HepG2 (cell line): ENCODE measurements around the gene CTDNEP1. TPM values are rescaled to one million over a fixed set of nuclear protein-coding genes. Genes with fewer than 3 reads are reported as not detected.

Source experiments
- LCORL ChIP-seq, 2 experiments: fragments of 450-650 bp in 1 of 2; sonication (generic) in 1 of 2; formaldehyde crosslinking in 1 of 2; IDR thresholded peaks; 2 replicates each; pipeline versions ENCODE4 v1.5.0 to v1.6.1; 2017 to 2020; ENCODE audit warnings: antibody characterized with exemption in 1 of 2, missing genetic modification reagents in 1 of 2
- MED13 ChIP-seq: sonication (generic); formaldehyde crosslinking; IDR thresholded peaks from 2 replicates; pipeline ENCODE4 v1.5.0; 2020; ENCODE audit warnings: missing genetic modification reagents
- NCOA2 ChIP-seq: sonication (generic); formaldehyde crosslinking; IDR thresholded peaks from 2 replicates; pipeline ENCODE4 v1.8.0; 2022; ENCODE audit warnings: inconsistent platforms
- PCBP1 ChIP-seq: fragments of 200-400 bp; formaldehyde crosslinking; IDR thresholded peaks from 2 replicates; pipeline ENCODE4 v1.6.1; 2017; ENCODE audit warnings: mild to moderate bottlenecking, low read depth, low read length, borderline replicate concordance
- ZEB1 ChIP-seq: IDR thresholded peaks from 2 replicates; pipeline ENCODE4 v1.6.1; 2012; ENCODE audit warnings: mild to moderate bottlenecking, low read depth, inconsistent platforms; ENCODE audit not compliant: insufficient replicate concordance
- ZNF263 ChIP-seq: sonication (generic); formaldehyde crosslinking; IDR thresholded peaks from 2 replicates; pipeline ENCODE4 v1.4.0; 2020; ENCODE audit warnings: missing genetic modification reagents
- ZNF292 ChIP-seq: sonication (generic); formaldehyde crosslinking; IDR thresholded peaks from 2 replicates; pipeline ENCODE4 v1.8.1; 2022; ENCODE audit warnings: mild to moderate bottlenecking, low read depth, missing genetic modification reagents, borderline replicate concordance
- ZNF431 ChIP-seq: sonication (generic); formaldehyde crosslinking; IDR thresholded peaks from 2 replicates; pipeline ENCODE4 v1.9.0; 2022; ENCODE audit warnings: missing genetic modification reagents, low read depth, mild to moderate bottlenecking, borderline replicate concordance
- ZNF839 ChIP-seq: sonication (generic); formaldehyde crosslinking; IDR thresholded peaks from 2 replicates; pipeline ENCODE4 v1.4.0; 2020; ENCODE audit warnings: missing genetic modification reagents, mild to moderate bottlenecking, borderline replicate concordance
- polyA plus RNA-seq, 8 experiments: library from polyadenylated mRNA; depleted of rRNA in 3 of 8; stranded (reverse) in 7 of 8; unstranded in 1 of 8; fragments of >200 nt; fragmentation: Illumina TruSeq in 4 of 8; extraction: Trizol in 4 of 8; gene quantifications; 2 replicates each; pipeline versions ENCODE4 v1.2.1 to v1.2.3, GENCODE V29; 2011 to 2016; ENCODE audit warnings: low read depth in 4 of 8, missing spikeins in 1 of 8, mixed read lengths in 1 of 8; ENCODE audit not compliant: insufficient read depth in 1 of 8
- total RNA-seq, 5 experiments: library from RNA; depleted of rRNA; stranded (reverse); fragments of >200 nt; fragmentation: Illumina TruSeq; extraction: Trizol; gene quantifications; 2 replicates each; pipeline ENCODE4 v1.2.3, GENCODE V29; 2016; ENCODE audit warnings: low read depth in 1 of 5
- TF ChIP-seq, protein P1 (sequence below): sonication (generic); formaldehyde crosslinking; IDR thresholded peaks from 2 replicates; pipeline ENCODE4 v1.5.0; 2020; ENCODE audit warnings: mild to moderate bottlenecking, missing genetic modification reagents, borderline replicate concordance
- TF ChIP-seq, protein P2 (sequence below): sonication (generic); formaldehyde crosslinking; IDR thresholded peaks from 2 replicates; pipeline ENCODE4 v1.8.0; 2022; ENCODE audit warnings: missing genetic modification reagents, mild to moderate bottlenecking, inconsistent platforms, borderline replicate concordance
- TF ChIP-seq, protein P3 (sequence below): sonication (generic); formaldehyde crosslinking; IDR thresholded peaks from 2 replicates; pipeline ENCODE4 v1.4.0; 2020; ENCODE audit warnings: missing genetic modification reagents, borderline replicate concordance
- TF ChIP-seq, protein P4 (sequence below): sonication (generic); formaldehyde crosslinking; IDR thresholded peaks from 2 replicates; pipeline ENCODE4 v1.4.0; 2020; ENCODE audit warnings: missing genetic modification reagents
- TF ChIP-seq, protein P5 (sequence below): sonication (generic); formaldehyde crosslinking; IDR thresholded peaks from 2 replicates; pipeline ENCODE4 v1.4.0; 2020; ENCODE audit warnings: missing genetic modification reagents
- TF ChIP-seq, protein P6 (sequence below): IDR thresholded peaks from 2 replicates; pipeline ENCODE4 v1.6.1; 2012; ENCODE audit warnings: inconsistent platforms

The CTDNEP1 gene
- total and polyA plus RNA-seq, 2 of the 13 experiments (the other 11 are each of a cell fraction or from before 2014, with no cell fraction given), result 19.8 to 118 TPM

DNA sequence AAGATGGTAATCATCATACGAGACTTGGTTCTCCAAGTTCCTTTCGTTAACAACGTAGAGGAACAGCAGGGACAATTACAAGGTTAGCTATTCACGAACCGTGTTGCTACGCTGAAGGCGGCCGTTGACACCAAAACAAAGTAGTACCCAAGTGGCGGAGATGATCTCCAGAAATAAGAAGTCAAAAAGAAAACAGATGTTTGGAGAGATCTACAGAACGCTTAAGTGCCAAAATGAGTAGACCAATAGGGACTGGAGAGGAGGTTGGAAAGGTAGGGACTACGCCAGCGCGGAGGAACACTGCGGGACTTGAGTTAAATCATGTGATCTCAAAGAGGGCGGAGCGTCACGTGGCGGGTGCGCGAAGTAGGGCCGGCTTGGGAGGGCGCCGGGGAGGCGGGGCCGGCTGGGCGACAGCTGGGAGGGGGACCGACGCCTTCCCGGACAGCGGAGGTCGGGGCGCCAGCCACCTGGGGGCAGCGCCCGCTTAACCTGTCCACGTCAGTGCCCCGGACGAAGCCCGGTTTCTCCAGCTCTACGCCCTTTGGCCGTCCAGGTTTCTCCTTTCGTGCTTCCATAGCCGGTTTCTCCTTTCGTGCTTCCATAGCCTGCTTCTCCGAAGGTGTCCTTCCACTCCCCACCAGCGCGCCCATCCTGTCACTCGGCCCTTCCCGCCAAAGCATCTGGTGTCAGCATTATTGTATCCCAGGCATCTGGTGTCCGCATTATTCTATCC, 8.6 kb downstream of the CTDNEP1 start (continued):
- TF ChIP-seq, protein P1, sequence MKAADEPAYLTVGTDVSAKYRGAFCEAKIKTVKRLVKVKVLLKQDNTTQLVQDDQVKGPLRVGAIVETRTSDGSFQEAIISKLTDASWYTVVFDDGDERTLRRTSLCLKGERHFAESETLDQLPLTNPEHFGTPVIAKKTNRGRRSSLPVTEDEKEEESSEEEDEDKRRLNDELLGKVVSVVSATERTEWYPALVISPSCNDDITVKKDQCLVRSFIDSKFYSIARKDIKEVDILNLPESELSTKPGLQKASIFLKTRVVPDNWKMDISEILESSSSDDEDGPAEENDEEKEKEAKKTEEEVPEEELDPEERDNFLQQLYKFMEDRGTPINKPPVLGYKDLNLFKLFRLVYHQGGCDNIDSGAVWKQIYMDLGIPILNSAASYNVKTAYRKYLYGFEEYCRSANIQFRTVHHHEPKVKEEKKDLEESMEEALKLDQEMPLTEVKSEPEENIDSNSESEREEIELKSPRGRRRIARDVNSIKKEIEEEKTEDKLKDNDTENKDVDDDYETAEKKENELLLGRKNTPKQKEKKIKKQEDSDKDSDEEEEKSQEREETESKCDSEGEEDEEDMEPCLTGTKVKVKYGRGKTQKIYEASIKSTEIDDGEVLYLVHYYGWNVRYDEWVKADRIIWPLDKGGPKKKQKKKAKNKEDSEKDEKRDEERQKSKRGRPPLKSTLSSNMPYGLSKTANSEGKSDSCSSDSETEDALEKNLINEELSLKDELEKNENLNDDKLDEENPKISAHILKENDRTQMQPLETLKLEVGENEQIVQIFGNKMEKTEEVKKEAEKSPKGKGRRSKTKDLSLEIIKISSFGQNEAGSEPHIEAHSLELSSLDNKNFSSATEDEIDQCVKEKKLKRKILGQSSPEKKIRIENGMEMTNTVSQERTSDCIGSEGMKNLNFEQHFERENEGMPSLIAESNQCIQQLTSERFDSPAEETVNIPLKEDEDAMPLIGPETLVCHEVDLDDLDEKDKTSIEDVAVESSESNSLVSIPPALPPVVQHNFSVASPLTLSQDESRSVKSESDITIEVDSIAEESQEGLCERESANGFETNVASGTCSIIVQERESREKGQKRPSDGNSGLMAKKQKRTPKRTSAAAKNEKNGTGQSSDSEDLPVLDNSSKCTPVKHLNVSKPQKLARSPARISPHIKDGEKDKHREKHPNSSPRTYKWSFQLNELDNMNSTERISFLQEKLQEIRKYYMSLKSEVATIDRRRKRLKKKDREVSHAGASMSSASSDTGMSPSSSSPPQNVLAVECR (CRISPR knock-in tag), result peak; percentile 71
- TF ChIP-seq MED13 (CRISPR knock-in tag) (no peak), NCOA2 (CRISPR knock-in tag) (peak; percentile 58; the same call in 1 of the 2 replicates), ZNF431 (CRISPR knock-in tag) (0 out of 2 replicates have a peak, but pooled peaks have one; percentile 51), PCBP1 (peak; percentile 92), ZNF263 (CRISPR knock-in tag) (0 out of 2 replicates have a peak, but pooled peaks have one; percentile 26), LCORL (IDR thresholded peaks at IDR 0.05) (peak; percentile 73), LCORL (CRISPR knock-in tag; IDR thresholded peaks at IDR 0.05) (0 out of 2 replicates have a peak, but pooled peaks have one; percentile 6), ZEB1 (peak; percentile 64), ZNF292 (no peak), ZNF839 (no peak)
- TF ChIP-seq, protein P2, sequence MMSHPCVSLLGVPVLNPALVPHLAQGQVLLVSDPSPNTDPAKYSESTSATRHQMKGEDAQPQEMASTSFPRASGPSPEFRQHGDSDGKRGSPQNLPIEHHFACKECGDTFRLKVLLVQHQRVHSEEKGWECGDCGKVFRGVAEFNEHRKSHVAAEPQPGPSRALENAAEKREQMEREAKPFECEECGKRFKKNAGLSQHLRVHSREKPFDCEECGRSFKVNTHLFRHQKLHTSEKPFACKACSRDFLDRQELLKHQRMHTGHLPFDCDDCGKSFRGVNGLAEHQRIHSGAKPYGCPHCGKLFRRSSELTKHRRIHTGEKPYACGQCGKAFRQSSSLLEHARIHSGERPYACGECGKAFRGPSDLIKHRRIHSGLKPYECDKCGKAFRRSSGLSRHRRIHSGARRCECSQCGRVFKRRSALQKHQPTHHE (CRISPR knock-in tag), result peak; percentile 25; the same call in 1 of the 2 replicates
- TF ChIP-seq, protein P3, sequence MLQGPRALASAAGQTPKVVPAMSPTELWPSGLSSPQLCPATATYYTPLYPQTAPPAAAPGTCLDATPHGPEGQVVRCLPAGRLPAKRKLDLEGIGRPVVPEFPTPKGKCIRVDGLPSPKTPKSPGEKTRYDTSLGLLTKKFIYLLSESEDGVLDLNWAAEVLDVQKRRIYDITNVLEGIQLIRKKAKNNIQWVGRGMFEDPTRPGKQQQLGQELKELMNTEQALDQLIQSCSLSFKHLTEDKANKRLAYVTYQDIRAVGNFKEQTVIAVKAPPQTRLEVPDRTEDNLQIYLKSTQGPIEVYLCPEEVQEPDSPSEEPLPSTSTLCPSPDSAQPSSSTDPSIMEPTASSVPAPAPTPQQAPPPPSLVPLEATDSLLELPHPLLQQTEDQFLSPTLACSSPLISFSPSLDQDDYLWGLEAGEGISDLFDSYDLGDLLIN (CRISPR knock-in tag), result 0 out of 2 replicates have a peak, but pooled peaks have one; percentile 36
- TF ChIP-seq, protein P4, sequence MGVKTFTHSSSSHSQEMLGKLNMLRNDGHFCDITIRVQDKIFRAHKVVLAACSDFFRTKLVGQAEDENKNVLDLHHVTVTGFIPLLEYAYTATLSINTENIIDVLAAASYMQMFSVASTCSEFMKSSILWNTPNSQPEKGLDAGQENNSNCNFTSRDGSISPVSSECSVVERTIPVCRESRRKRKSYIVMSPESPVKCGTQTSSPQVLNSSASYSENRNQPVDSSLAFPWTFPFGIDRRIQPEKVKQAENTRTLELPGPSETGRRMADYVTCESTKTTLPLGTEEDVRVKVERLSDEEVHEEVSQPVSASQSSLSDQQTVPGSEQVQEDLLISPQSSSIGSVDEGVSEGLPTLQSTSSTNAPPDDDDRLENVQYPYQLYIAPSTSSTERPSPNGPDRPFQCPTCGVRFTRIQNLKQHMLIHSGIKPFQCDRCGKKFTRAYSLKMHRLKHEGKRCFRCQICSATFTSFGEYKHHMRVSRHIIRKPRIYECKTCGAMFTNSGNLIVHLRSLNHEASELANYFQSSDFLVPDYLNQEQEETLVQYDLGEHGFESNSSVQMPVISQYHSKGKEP (CRISPR knock-in tag), result peak; percentile 79; the same call in 1 of the 2 replicates
- TF ChIP-seq, protein P5, sequence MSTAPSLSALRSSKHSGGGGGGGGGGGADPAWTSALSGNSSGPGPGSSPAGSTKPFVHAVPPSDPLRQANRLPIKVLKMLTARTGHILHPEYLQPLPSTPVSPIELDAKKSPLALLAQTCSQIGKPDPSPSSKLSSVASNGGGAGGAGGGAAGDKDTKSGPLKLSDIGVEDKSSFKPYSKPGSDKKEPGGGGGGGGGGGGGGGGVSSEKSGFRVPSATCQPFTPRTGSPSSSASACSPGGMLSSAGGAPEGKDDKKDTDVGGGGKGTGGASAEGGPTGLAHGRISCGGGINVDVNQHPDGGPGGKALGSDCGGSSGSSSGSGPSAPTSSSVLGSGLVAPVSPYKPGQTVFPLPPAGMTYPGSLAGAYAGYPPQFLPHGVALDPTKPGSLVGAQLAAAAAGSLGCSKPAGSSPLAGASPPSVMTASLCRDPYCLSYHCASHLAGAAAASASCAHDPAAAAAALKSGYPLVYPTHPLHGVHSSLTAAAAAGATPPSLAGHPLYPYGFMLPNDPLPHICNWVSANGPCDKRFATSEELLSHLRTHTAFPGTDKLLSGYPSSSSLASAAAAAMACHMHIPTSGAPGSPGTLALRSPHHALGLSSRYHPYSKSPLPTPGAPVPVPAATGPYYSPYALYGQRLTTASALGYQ (CRISPR knock-in tag), result peak; percentile 61; the same call in 1 of the 2 replicates
- TF ChIP-seq, protein P6, sequence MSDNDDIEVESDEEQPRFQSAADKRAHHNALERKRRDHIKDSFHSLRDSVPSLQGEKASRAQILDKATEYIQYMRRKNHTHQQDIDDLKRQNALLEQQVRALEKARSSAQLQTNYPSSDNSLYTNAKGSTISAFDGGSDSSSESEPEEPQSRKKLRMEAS, result peak; percentile 92
